Measurements from ENCODE around the gene GPC5. TPM values are rescaled to one million over a fixed set of nuclear protein-coding genes. Genes with fewer than 3 reads are reported as not detected.

Gene GPC5
- total RNA-seq, 1 experiment from 2014 or later: not detected

- Histone ChIP-seq H3K4me3 (no peak overlapping the region), H3K36me3 (no peaks in the 10 kb centered on the region), H3K27me3 (replicated peaks) (no peaks in the 10 kb centered on the region), H3K4me1 (replicated peaks) (no peaks in the 10 kb centered on the region), H3K9me3 (replicated peaks) (no peaks in the 10 kb centered on the region), H3K27ac (no peak overlapping the region)
- no peak for DNase-seq (ENCODE audit: low read depth in 1 of 2, low spot score in 2 of 2)
Observed at GRCh38 chr13:91701975-91702374, 303.6 kb downstream of the GPC5 start.

- DNase-seq (ENCODE audit: low read depth in 1 of 2, low spot score in 2 of 2): no peak
- Histone ChIP-seq H3K9me3 (replicated peaks) (no peaks in the 10 kb centered on the region), H3K4me3 (no peak overlapping the region), H3K4me1 (replicated peaks) (no peaks in the 10 kb centered on the region), H3K27me3 (replicated peaks) (no peaks in the 10 kb centered on the region), H3K36me3 (no peaks in the 10 kb centered on the region), H3K27ac (no peak overlapping the region)
Observed at GRCh38 chr13:91702411-91702810, 304.0 kb downstream of the GPC5 start.

- Histone ChIP-seq H3K27ac (no peak overlapping the region), H3K27me3 (replicated peaks) (no peaks in the 10 kb centered on the region), H3K9me3 (replicated peaks) (no peaks in the 10 kb centered on the region), H3K4me1 (replicated peaks) (no peaks in the 10 kb centered on the region), H3K36me3 (no peaks in the 10 kb centered on the region), H3K4me3 (no peak overlapping the region)
- no peak for DNase-seq (ENCODE audit: low read depth in 1 of 2, low spot score in 2 of 2)
Observed at GRCh38 chr13:91704398-91704797, 306.0 kb downstream of the GPC5 start.

- Histone ChIP-seq H3K27ac (no peak overlapping the region), H3K36me3 (no peaks in the 10 kb centered on the region), H3K4me3 (no peak overlapping the region), H3K4me1 (replicated peaks) (no peaks in the 10 kb centered on the region), H3K27me3 (replicated peaks) (no peaks in the 10 kb centered on the region), H3K9me3 (replicated peaks) (no peaks in the 10 kb centered on the region)
- DNase-seq (ENCODE audit: low read depth in 1 of 2, low spot score in 2 of 2): no peak
Observed at GRCh38 chr13:91708558-91708957, 310.1 kb downstream of the GPC5 start.

GRCh38 chr13:91709180-91709579, 310.8 kb downstream of the GPC5 start:
- no peaks in the 10 kb centered on the region for H3K4me1 ChIP-seq (replicated peaks)

GRCh38 chr13:91710733-91711132, 312.3 kb downstream of the GPC5 start:
- H3K4me1 ChIP-seq (replicated peaks): no peaks in the 10 kb centered on the region
- no peak overlapping the region for H3K4me3 ChIP-seq
- no peak for DNase-seq (ENCODE audit: low read depth in 1 of 2, low spot score in 2 of 2)
- no peak overlapping the region for H3K27ac ChIP-seq
- H3K27me3 ChIP-seq (replicated peaks): no peaks in the 10 kb centered on the region
- H3K36me3 ChIP-seq: no peaks in the 10 kb centered on the region
- no peaks in the 10 kb centered on the region for H3K9me3 ChIP-seq (replicated peaks)

More at GRCh38 chr13:91709180-91709579, 310.8 kb downstream of the GPC5 start:
- no peaks in the 10 kb centered on the region for H3K27me3 ChIP-seq (replicated peaks)
- DNase-seq (ENCODE audit: low read depth in 1 of 2, low spot score in 2 of 2): no peak
- H3K27ac ChIP-seq: no peak overlapping the region
- H3K9me3 ChIP-seq (replicated peaks): no peaks in the 10 kb centered on the region
- no peak overlapping the region for H3K4me3 ChIP-seq
- no peaks in the 10 kb centered on the region for H3K36me3 ChIP-seq

- Histone ChIP-seq H3K27me3 (replicated peaks) (no peaks in the 10 kb centered on the region), H3K9me3 (replicated peaks) (no peaks in the 10 kb centered on the region), H3K4me1 (replicated peaks) (no peaks in the 10 kb centered on the region), H3K27ac (no peak overlapping the region), H3K4me3 (no peak overlapping the region), H3K36me3 (no peaks in the 10 kb centered on the region)
- no peak for DNase-seq (ENCODE audit: low read depth in 1 of 2, low spot score in 2 of 2)
Observed at GRCh38 chr13:91714855-91715254, 316.4 kb downstream of the GPC5 start.

GRCh38 chr13:91716436-91717065, 318.1 kb downstream of the GPC5 start:
- H3K4me1 ChIP-seq (replicated peaks): no peaks in the 10 kb centered on the region
- no peak for DNase-seq (ENCODE audit: low read depth in 1 of 2, low spot score in 2 of 2)

GRCh38 chr13:91719033-91719432, 320.6 kb downstream of the GPC5 start:
- no peak for DNase-seq (ENCODE audit: low read depth in 1 of 2, low spot score in 2 of 2)
- no peaks in the 10 kb centered on the region for H3K36me3 ChIP-seq

More at GRCh38 chr13:91716436-91717065, 318.1 kb downstream of the GPC5 start:
- no peaks in the 10 kb centered on the region for H3K36me3 ChIP-seq
- H3K4me3 ChIP-seq: no peak overlapping the region
- no peaks in the 10 kb centered on the region for H3K27me3 ChIP-seq (replicated peaks)
- H3K9me3 ChIP-seq (replicated peaks): no peaks in the 10 kb centered on the region
- H3K27ac ChIP-seq: no peak overlapping the region

GRCh38 chr13:91721413-91721812, 323.0 kb downstream of the GPC5 start:
- no peak overlapping the region for H3K27ac ChIP-seq
- H3K4me1 ChIP-seq (replicated peaks): no peaks in the 10 kb centered on the region
- no peaks in the 10 kb centered on the region for H3K9me3 ChIP-seq (replicated peaks)
- no peak for DNase-seq (ENCODE audit: low read depth in 1 of 2, low spot score in 2 of 2)
- no peaks in the 10 kb centered on the region for H3K27me3 ChIP-seq (replicated peaks)
- no peak overlapping the region for H3K4me3 ChIP-seq
- no peaks in the 10 kb centered on the region for H3K36me3 ChIP-seq

More at GRCh38 chr13:91719033-91719432, 320.6 kb downstream of the GPC5 start:
- Histone ChIP-seq H3K4me1 (replicated peaks) (no peaks in the 10 kb centered on the region), H3K9me3 (replicated peaks) (no peaks in the 10 kb centered on the region), H3K4me3 (no peak overlapping the region), H3K27ac (no peak overlapping the region), H3K27me3 (replicated peaks) (no peaks in the 10 kb centered on the region)

- Histone ChIP-seq H3K27me3 (replicated peaks) (no peaks in the 10 kb centered on the region), H3K27ac (no peak overlapping the region), H3K4me1 (replicated peaks) (no peaks in the 10 kb centered on the region), H3K36me3 (no peaks in the 10 kb centered on the region), H3K4me3 (no peak overlapping the region), H3K9me3 (replicated peaks) (no peaks in the 10 kb centered on the region)
- no peak for DNase-seq (ENCODE audit: low read depth in 1 of 2, low spot score in 2 of 2)
Observed at GRCh38 chr13:91722267-91722884, 324.0 kb downstream of the GPC5 start.

- Histone ChIP-seq H3K4me3 (no peak overlapping the region), H3K27me3 (replicated peaks) (no peaks in the 10 kb centered on the region), H3K27ac (no peak overlapping the region), H3K36me3 (no peaks in the 10 kb centered on the region), H3K4me1 (replicated peaks) (no peaks in the 10 kb centered on the region), H3K9me3 (replicated peaks) (no peaks in the 10 kb centered on the region)
- DNase-seq (ENCODE audit: low read depth in 1 of 2, low spot score in 2 of 2): no peak
Observed at GRCh38 chr13:91724591-91724990, 326.2 kb downstream of the GPC5 start.

GRCh38 chr13:91725646-91726045, 327.2 kb downstream of the GPC5 start:
- Histone ChIP-seq H3K4me1 (replicated peaks) (no peaks in the 10 kb centered on the region), H3K27me3 (replicated peaks) (no peaks in the 10 kb centered on the region), H3K9me3 (replicated peaks) (no peaks in the 10 kb centered on the region)

GRCh38 chr13:91726671-91727070, 328.2 kb downstream of the GPC5 start:
- Histone ChIP-seq H3K9me3 (replicated peaks) (no peaks in the 10 kb centered on the region), H3K4me3 (no peak overlapping the region), H3K27ac (no peak overlapping the region), H3K27me3 (replicated peaks) (no peaks in the 10 kb centered on the region), H3K36me3 (no peaks in the 10 kb centered on the region), H3K4me1 (replicated peaks) (no peaks in the 10 kb centered on the region)
- no peak for DNase-seq (ENCODE audit: low read depth in 1 of 2, low spot score in 2 of 2)

More at GRCh38 chr13:91725646-91726045, 327.2 kb downstream of the GPC5 start:
- Histone ChIP-seq H3K36me3 (no peaks in the 10 kb centered on the region), H3K27ac (no peak overlapping the region), H3K4me3 (no peak overlapping the region)
- DNase-seq (ENCODE audit: low read depth in 1 of 2, low spot score in 2 of 2): no peak

All from SJSA1 (cell line).